Measurements from ENCODE around the gene KLK7.

The KLK7 gene

GRCh38 chr19:51009061-51009891, 25.6 kb upstream of the KLK7 start:
- no peak overlapping the region for H3K4me3 ChIP-seq (ENCODE audit: low read length)
- H3K4me2 ChIP-seq (ENCODE audit: low read length): no peak overlapping the region
- no peak overlapping the region for H3K9ac ChIP-seq (ENCODE audit: low read depth, low read length)
- H3K36me3 ChIP-seq (ENCODE audit: insufficient read depth, low read length): no peaks in the 10 kb centered on the region
- H3K27me3 ChIP-seq (ENCODE audit: control insufficient read depth, insufficient read depth, low read length): no peaks in the 10 kb centered on the region
- H3K4me1 ChIP-seq (ENCODE audit: control insufficient read depth, insufficient read depth, low read length): no peaks in the 10 kb centered on the region
- peaks cover 7% of the 10 kb centered on the region for H3K9me3 ChIP-seq (replicated peaks; ENCODE audit: low read length)

GRCh38 chr19:51007488-51007887, 23.8 kb upstream of the KLK7 start:
- H3K27me3 ChIP-seq (ENCODE audit: control insufficient read depth, insufficient read depth, low read length): no peaks in the 10 kb centered on the region
- no peak overlapping the region for H3K4me3 ChIP-seq (ENCODE audit: low read length)
- H3K36me3 ChIP-seq (ENCODE audit: insufficient read depth, low read length): no peaks in the 10 kb centered on the region
- no peak overlapping the region for H3K4me2 ChIP-seq (ENCODE audit: low read length)
- H3K4me1 ChIP-seq (ENCODE audit: control insufficient read depth, insufficient read depth, low read length): no peaks in the 10 kb centered on the region
- H3K9me3 ChIP-seq (replicated peaks; ENCODE audit: low read length): peaks cover 3% of the 10 kb centered on the region
- no peak overlapping the region for H3K9ac ChIP-seq (ENCODE audit: low read depth, low read length)

GRCh38 chr19:51006406-51006805, 22.7 kb upstream of the KLK7 start:
- peaks cover 3% of the 10 kb centered on the region for H3K9me3 ChIP-seq (replicated peaks; ENCODE audit: low read length)
- H3K4me1 ChIP-seq (ENCODE audit: control insufficient read depth, insufficient read depth, low read length): no peaks in the 10 kb centered on the region
- H3K36me3 ChIP-seq (ENCODE audit: insufficient read depth, low read length): no peaks in the 10 kb centered on the region
- no peak overlapping the region for H3K4me2 ChIP-seq (ENCODE audit: low read length)
- H3K9ac ChIP-seq (ENCODE audit: low read depth, low read length): no peak overlapping the region
- H3K4me3 ChIP-seq (ENCODE audit: low read length): no peak overlapping the region
- no peaks in the 10 kb centered on the region for H3K27me3 ChIP-seq (ENCODE audit: control insufficient read depth, insufficient read depth, low read length)

- no peak overlapping the region for H3K4me2 ChIP-seq (ENCODE audit: low read length)
- peaks cover 3% of the 10 kb centered on the region for H3K9me3 ChIP-seq (replicated peaks; ENCODE audit: low read length)
- no peaks in the 10 kb centered on the region for H3K36me3 ChIP-seq (ENCODE audit: insufficient read depth, low read length)
- no peaks in the 10 kb centered on the region for H3K4me1 ChIP-seq (ENCODE audit: control insufficient read depth, insufficient read depth, low read length)
- no peaks in the 10 kb centered on the region for H3K27me3 ChIP-seq (ENCODE audit: control insufficient read depth, insufficient read depth, low read length)
- H3K9ac ChIP-seq (ENCODE audit: low read depth, low read length): no peak overlapping the region
- no peak overlapping the region for H3K4me3 ChIP-seq (ENCODE audit: low read length)
Measured at GRCh38 chr19:51005248-51005647, 21.5 kb upstream of the KLK7 start.

- Histone ChIP-seq H3K9me3 (replicated peaks; ENCODE audit: low read length) (peaks cover 3% of the 10 kb centered on the region), H3K27me3 (ENCODE audit: control insufficient read depth, insufficient read depth, low read length) (no peaks in the 10 kb centered on the region), H3K4me2 (ENCODE audit: low read length) (no peak overlapping the region), H3K9ac (ENCODE audit: low read depth, low read length) (no peak overlapping the region), H3K4me3 (ENCODE audit: low read length) (no peak overlapping the region), H3K36me3 (ENCODE audit: insufficient read depth, low read length) (no peaks in the 10 kb centered on the region), H3K4me1 (ENCODE audit: control insufficient read depth, insufficient read depth, low read length) (no peaks in the 10 kb centered on the region)
Measured at GRCh38 chr19:51003316-51003715, 19.6 kb upstream of the KLK7 start.

- H3K4me3 ChIP-seq (ENCODE audit: low read length): no peak overlapping the region
- H3K27me3 ChIP-seq (ENCODE audit: control insufficient read depth, insufficient read depth, low read length): no peaks in the 10 kb centered on the region
- no peak overlapping the region for H3K9ac ChIP-seq (ENCODE audit: low read depth, low read length)
- peaks cover 3% of the 10 kb centered on the region for H3K9me3 ChIP-seq (replicated peaks; ENCODE audit: low read length)
- no peaks in the 10 kb centered on the region for H3K4me1 ChIP-seq (ENCODE audit: control insufficient read depth, insufficient read depth, low read length)
- no peaks in the 10 kb centered on the region for H3K36me3 ChIP-seq (ENCODE audit: insufficient read depth, low read length)
- no peak overlapping the region for H3K4me2 ChIP-seq (ENCODE audit: low read length)
Measured at GRCh38 chr19:51002542-51003311, 19.0 kb upstream of the KLK7 start.

- no peak overlapping the region for H3K9ac ChIP-seq (ENCODE audit: low read depth, low read length)
- H3K4me2 ChIP-seq (ENCODE audit: low read length): no peak overlapping the region
- no peaks in the 10 kb centered on the region for H3K27me3 ChIP-seq (ENCODE audit: control insufficient read depth, insufficient read depth, low read length)
- no peaks in the 10 kb centered on the region for H3K9me3 ChIP-seq (replicated peaks; ENCODE audit: low read length)
- H3K36me3 ChIP-seq (ENCODE audit: insufficient read depth, low read length): no peaks in the 10 kb centered on the region
- H3K4me3 ChIP-seq (ENCODE audit: low read length): no peak overlapping the region
- H3K4me1 ChIP-seq (ENCODE audit: control insufficient read depth, insufficient read depth, low read length): no peaks in the 10 kb centered on the region
Measured at GRCh38 chr19:51002089-51002532, 18.4 kb upstream of the KLK7 start.

- Histone ChIP-seq H3K4me3 (ENCODE audit: low read length) (no peak within 1 kb of the TSS), H3K4me2 (ENCODE audit: low read length) (no peak within 1 kb of the TSS), H3K9me3 (replicated peaks; ENCODE audit: low read length) (no peaks in the 10 kb centered on the region), H3K27me3 (ENCODE audit: control insufficient read depth, insufficient read depth, low read length) (no peaks in the 10 kb centered on the region), H3K4me1 (ENCODE audit: control insufficient read depth, insufficient read depth, low read length) (no peaks in the 10 kb centered on the region), H3K36me3 (ENCODE audit: insufficient read depth, low read length) (no peaks in the 10 kb centered on the region), H3K9ac (ENCODE audit: low read depth, low read length) (no peak within 1 kb of the TSS)
Measured at GRCh38 chr19:51001515-51001914, 17.8 kb upstream of the KLK7 start, which contains the start of gene KLK8. TSS of gene KLK8 (minus strand) at chr19:51001604. CDS start at chr19:51001167, 437 bp downstream.

- H3K4me2 ChIP-seq (ENCODE audit: low read length): no peak overlapping the region
- H3K36me3 ChIP-seq (ENCODE audit: insufficient read depth, low read length): no peaks in the 10 kb centered on the region
- H3K4me1 ChIP-seq (ENCODE audit: control insufficient read depth, insufficient read depth, low read length): no peaks in the 10 kb centered on the region
- no peak overlapping the region for H3K4me3 ChIP-seq (ENCODE audit: low read length)
- H3K27me3 ChIP-seq (ENCODE audit: control insufficient read depth, insufficient read depth, low read length): no peaks in the 10 kb centered on the region
- H3K9me3 ChIP-seq (replicated peaks; ENCODE audit: low read length): no peaks in the 10 kb centered on the region
- H3K9ac ChIP-seq (ENCODE audit: low read depth, low read length): no peak overlapping the region
Measured at GRCh38 chr19:51000981-51001380, 17.3 kb upstream of the KLK7 start.

- H3K4me3 ChIP-seq (ENCODE audit: low read length): no peak overlapping the region
- no peaks in the 10 kb centered on the region for H3K36me3 ChIP-seq (ENCODE audit: insufficient read depth, low read length)
- H3K4me1 ChIP-seq (ENCODE audit: control insufficient read depth, insufficient read depth, low read length): no peaks in the 10 kb centered on the region
- no peaks in the 10 kb centered on the region for H3K27me3 ChIP-seq (ENCODE audit: control insufficient read depth, insufficient read depth, low read length)
- H3K9me3 ChIP-seq (replicated peaks; ENCODE audit: low read length): no peaks in the 10 kb centered on the region
- H3K9ac ChIP-seq (ENCODE audit: low read depth, low read length): no peak overlapping the region
- no peak overlapping the region for H3K4me2 ChIP-seq (ENCODE audit: low read length)
Measured at GRCh38 chr19:51000426-51000825, 16.7 kb upstream of the KLK7 start.

GRCh38 chr19:50998686-50999085, 15.0 kb upstream of the KLK7 start:
- Histone ChIP-seq H3K36me3 (ENCODE audit: insufficient read depth, low read length) (no peaks in the 10 kb centered on the region), H3K27me3 (ENCODE audit: control insufficient read depth, insufficient read depth, low read length) (no peaks in the 10 kb centered on the region), H3K9me3 (replicated peaks; ENCODE audit: low read length) (no peaks in the 10 kb centered on the region), H3K4me3 (ENCODE audit: low read length) (no peak overlapping the region), H3K9ac (ENCODE audit: low read depth, low read length) (no peak overlapping the region), H3K4me1 (ENCODE audit: control insufficient read depth, insufficient read depth, low read length) (no peaks in the 10 kb centered on the region), H3K4me2 (ENCODE audit: low read length) (no peak overlapping the region)
